Neural progenitor cell (in vitro differentiated cells): ENCODE results near the gene UBLCP1. TPM values are rescaled to one million over a fixed set of nuclear protein-coding genes. Genes with fewer than 3 reads are reported as not detected.
"Not testable (repeated sequence)": the region's sequence is repeated elsewhere in the genome, so short reads cannot be mapped to it uniquely, and the experiment has no call there.

Experiments used
- DNase-seq: peaks from one replicate; pipeline ENCODE4 v3.0.0-alpha.2; 2016; ENCODE audit warnings: low spot score
- H2AFZ ChIP-seq: fragments of 200-600 bp; sonication (generic); replicated peaks from 2 replicates; pipeline ENCODE4 v1.6.1; 2016; ENCODE audit warnings: antibody characterized with exemption
- H3F3A ChIP-seq: fragments of 200-600 bp; sonication (generic); 2 replicates; pipeline ENCODE4 v1.6.1; 2016; ENCODE audit warnings: antibody characterized with exemption, low read depth
- H3K27ac ChIP-seq: fragments of 200-600 bp; sonication (generic); 2 replicates; pipeline ENCODE4 v1.5.1; 2016; ENCODE audit warnings: mild to moderate bottlenecking
- H3K27me3 ChIP-seq: fragments of 200-600 bp; sonication (generic); 2 replicates; pipeline ENCODE4 v1.6.1; 2016; ENCODE audit warnings: mild to moderate bottlenecking, moderate library complexity
- H3K36me3 ChIP-seq: fragments of 200-600 bp; sonication (generic); 2 replicates; pipeline ENCODE4 v1.5.1; 2016
- H3K4me1 ChIP-seq: fragments of 200-600 bp; sonication (generic); 2 replicates; pipeline ENCODE4 v1.6.1; 2016; ENCODE audit warnings: mixed run types
- H3K4me2 ChIP-seq: fragments of 200-600 bp; sonication (generic); 2 replicates; pipeline ENCODE4 v1.6.1; 2016
- H3K4me3 ChIP-seq: fragments of 200-600 bp; sonication (generic); 2 replicates; pipeline ENCODE4 v1.5.1; 2016
- H3K79me2 ChIP-seq: fragments of 200-600 bp; sonication (generic); 2 replicates; pipeline ENCODE4 v1.6.1; 2016; ENCODE audit warnings: low read depth
- H3K9ac ChIP-seq: fragments of 200-600 bp; sonication (generic); 2 replicates; pipeline ENCODE4 v1.6.1; 2016
- H3K9me3 ChIP-seq: fragments of 200-600 bp; sonication (generic); 2 replicates; pipeline ENCODE4 v1.5.1; 2016; ENCODE audit warnings: low read depth
- H4K20me1 ChIP-seq: fragments of 200-600 bp; sonication (generic); 2 replicates; pipeline ENCODE4 v1.6.1; 2016; ENCODE audit warnings: low read depth
- H3K27ac Mint-ChIP-seq: 3 replicates; pipeline ENCODE4 v1.8.0; 2021; ENCODE audit warnings: mixed read lengths
- H3K27me3 Mint-ChIP-seq: 2 replicates; pipeline ENCODE4 v1.8.0; 2022; ENCODE audit warnings: low read depth, mild to moderate bottlenecking, inconsistent platforms, moderate library complexity, mixed read lengths; ENCODE audit not compliant: insufficient read depth
- H3K36me3 Mint-ChIP-seq: 3 replicates; pipeline ENCODE4 v1.8.0; 2021; ENCODE audit warnings: mixed read lengths
- H3K4me1 Mint-ChIP-seq: 3 replicates; pipeline ENCODE4 v1.8.0; 2021; ENCODE audit warnings: mixed read lengths
- H3K4me3 Mint-ChIP-seq: 3 replicates; pipeline ENCODE4 v1.8.0; 2021; ENCODE audit warnings: mild to moderate bottlenecking, moderate library complexity, mixed read lengths
- H3K9me3 Mint-ChIP-seq: 3 replicates; pipeline ENCODE4 v1.8.0; 2020; ENCODE audit warnings: mixed read lengths
- CTCF ChIP-seq: fragments of 200-600 bp; sonication (generic); IDR thresholded peaks from 2 replicates; pipeline ENCODE4 v1.5.1; 2017; ENCODE audit warnings: antibody characterized with exemption, mild to moderate bottlenecking
- EZH2 ChIP-seq: fragments of 200-600 bp; sonication (generic); IDR thresholded peaks from 2 replicates; pipeline ENCODE4 v1.6.1; 2017; ENCODE audit warnings: antibody characterized with exemption, mild to moderate bottlenecking, moderate library complexity
- EZH2phosphoT487 ChIP-seq: fragments of 200-600 bp; sonication (generic); IDR thresholded peaks from 2 replicates; pipeline ENCODE4 v1.6.1; 2017; ENCODE audit warnings: antibody characterized with exemption
- total RNA-seq: library from RNA; depleted of rRNA; stranded (reverse); fragments of >200 nt; gene quantifications from 2 replicates; pipeline ENCODE4 v1.2.3, GENCODE V29; 2015; ENCODE audit warnings: low replicate concordance

The UBLCP1 gene
- total RNA-seq, 1 donor from 2014 or later = 79.1 TPM

GRCh38 chr5:159294921-159295320 lies 31.8 kb downstream of the UBLCP1 start:
- TF ChIP-seq EZH2phosphoT487 (no peak), CTCF (no peak), EZH2 (no peak)
- no peak overlapping the region for H3K27ac Mint-ChIP-seq
- H3K79me2 ChIP-seq = no peaks in the 10 kb centered on the region
- no peaks in the 10 kb centered on the region for H3K4me1 ChIP-seq
- H3K27me3 ChIP-seq = no peaks in the 10 kb centered on the region
- no peak overlapping the region for H3K4me3 Mint-ChIP-seq
- H3F3A ChIP-seq = no peaks in the 10 kb centered on the region
- H3K4me2 ChIP-seq = no peak overlapping the region
- no peaks in the 10 kb centered on the region for H3K4me1 Mint-ChIP-seq
- H3K27ac ChIP-seq = no peak overlapping the region
- H3K27me3 Mint-ChIP-seq = no peaks in the 10 kb centered on the region
- no peaks in the 10 kb centered on the region for H4K20me1 ChIP-seq
- H3K4me3 ChIP-seq = no peak overlapping the region
- H3K9me3 ChIP-seq = no peaks in the 10 kb centered on the region
- H3K36me3 ChIP-seq = no peaks in the 10 kb centered on the region
- H2AFZ ChIP-seq = no peak overlapping the region
- peaks cover 22% of the 10 kb centered on the region for H3K9me3 Mint-ChIP-seq
- H3K9ac ChIP-seq = no peak overlapping the region
- H3K36me3 Mint-ChIP-seq = no peaks in the 10 kb centered on the region
- no peak for DNase-seq

GRCh38 chr5:159297300-159297699 lies 34.2 kb downstream of the UBLCP1 start:
- H3K9me3 ChIP-seq, H2AFZ ChIP-seq, H3K27ac Mint-ChIP-seq, H4K20me1 ChIP-seq, H3K4me2 ChIP-seq, H3K79me2 ChIP-seq, H3K4me1 Mint-ChIP-seq, H3K36me3 ChIP-seq, H3K4me1 ChIP-seq, H3K27me3 Mint-ChIP-seq, H3K9ac ChIP-seq, H3F3A ChIP-seq, H3K27me3 ChIP-seq, H3K27ac ChIP-seq, H3K4me3 ChIP-seq, H3K4me3 Mint-ChIP-seq, H3K36me3 Mint-ChIP-seq, DNase-seq: not testable (repeated sequence)
- H3K9me3 Mint-ChIP-seq = peaks cover 28% of the 10 kb centered on the region

GRCh38 chr5:159301466-159301865 lies 38.4 kb downstream of the UBLCP1 start:
- no peak for TF ChIP-seq EZH2phosphoT487
- TF ChIP-seq CTCF = no peak
- no peak for TF ChIP-seq EZH2
- no peaks in the 10 kb centered on the region for H3K27me3 Mint-ChIP-seq
- H3K9me3 Mint-ChIP-seq = peaks cover 32% of the 10 kb centered on the region
- Histone ChIP-seq H3K79me2 (no peaks in the 10 kb centered on the region), H3K4me1 (no peaks in the 10 kb centered on the region), H3K27me3 (no peaks in the 10 kb centered on the region), H3K9me3 (no peaks in the 10 kb centered on the region), H3K4me2 (no peak overlapping the region), H3K27ac (no peak overlapping the region), H3K9ac (no peak overlapping the region), H3F3A (no peaks in the 10 kb centered on the region), H2AFZ (no peak overlapping the region), H3K36me3 (no peaks in the 10 kb centered on the region), H3K4me3 (no peak overlapping the region), H4K20me1 (no peaks in the 10 kb centered on the region)
- H3K36me3 Mint-ChIP-seq = no peaks in the 10 kb centered on the region
- no peak for DNase-seq
- no peak overlapping the region for H3K4me3 Mint-ChIP-seq
- H3K27ac Mint-ChIP-seq = no peak overlapping the region
- H3K4me1 Mint-ChIP-seq = no peaks in the 10 kb centered on the region

- H3K4me1 ChIP-seq, H3K4me3 Mint-ChIP-seq, H3K27me3 ChIP-seq, H3K4me2 ChIP-seq, H3K9ac ChIP-seq, H3K9me3 ChIP-seq, H3K27ac ChIP-seq, H3F3A ChIP-seq, H2AFZ ChIP-seq, DNase-seq, H3K36me3 Mint-ChIP-seq, H3K27me3 Mint-ChIP-seq, H3K27ac Mint-ChIP-seq, H4K20me1 ChIP-seq, H3K79me2 ChIP-seq, H3K36me3 ChIP-seq, H3K4me1 Mint-ChIP-seq, H3K4me3 ChIP-seq: not testable (repeated sequence)
- peaks cover 28% of the 10 kb centered on the region for H3K9me3 Mint-ChIP-seq
These were observed 39.1 kb downstream of the UBLCP1 start for GRCh38 chr5:159301929-159302860.
